Fibroblast of lung (primary cell): Measurements from ENCODE around the gene GPATCH3. TPM values are rescaled to one million over a fixed set of nuclear protein-coding genes. Genes with fewer than 3 reads are reported as not detected.

Experiments
- DNase-seq, 2 donors: peaks; one replicate each; pipeline versions ENCODE4 v3.0.0 to v3.0.0-alpha.2; 2010; ENCODE audit warnings: low read depth in 2 of 2
- H2AFZ ChIP-seq: 2 replicates; pipeline ENCODE4 v1.5.1; 2012; ENCODE audit warnings: low read length, control low read depth, inconsistent platforms
- H3K27ac ChIP-seq: 2 replicates; pipeline ENCODE4 v1.5.1; 2011; ENCODE audit warnings: low read length, control low read depth; ENCODE audit not compliant: insufficient read depth
- H3K27me3 ChIP-seq: 2 replicates; pipeline ENCODE4 v1.5.1; 2011; ENCODE audit warnings: mild to moderate bottlenecking, low read length; ENCODE audit not compliant: control insufficient read depth, insufficient read depth
- H3K36me3 ChIP-seq: 2 replicates; pipeline ENCODE4 v1.5.1; 2011; ENCODE audit warnings: low read length; ENCODE audit not compliant: control insufficient read depth, insufficient read depth
- H3K4me1 ChIP-seq: 2 replicates; pipeline ENCODE4 v1.5.1; 2011; ENCODE audit warnings: low read length; ENCODE audit not compliant: control insufficient read depth, insufficient read depth; ENCODE audit errors: extremely low read depth
- H3K4me2 ChIP-seq: 2 replicates; pipeline ENCODE4 v1.5.1; 2011; ENCODE audit warnings: low read length, control low read depth; ENCODE audit not compliant: insufficient read depth; ENCODE audit errors: extremely low read depth
- H3K4me3 ChIP-seq, 4 experiments: fragments of 200-600 bp in 1 of 4; sonication (generic) in 1 of 4; replicated peaks in 1 of 4; 2 replicates each; pipeline ENCODE4 v1.5.1; 2011 to 2016; ENCODE audit warnings: low read length in 4 of 4, low read depth in 3 of 4, mild to moderate bottlenecking in 3 of 4, control low read depth in 2 of 4, inconsistent platforms in 1 of 4, mixed read lengths in 1 of 4; ENCODE audit not compliant: insufficient read depth in 1 of 4; ENCODE audit errors: control extremely low read depth in 1 of 4
- H3K79me2 ChIP-seq: 2 replicates; pipeline ENCODE4 v1.5.1; 2012; ENCODE audit warnings: mild to moderate bottlenecking, low read length, inconsistent platforms; ENCODE audit not compliant: control insufficient read depth, insufficient read depth
- H3K9ac ChIP-seq: 2 replicates; pipeline ENCODE4 v1.5.1; 2011; ENCODE audit warnings: mild to moderate bottlenecking, low read length, control low read depth; ENCODE audit not compliant: insufficient read depth
- H3K9me3 ChIP-seq: 2 replicates; pipeline ENCODE4 v1.5.1; 2012; ENCODE audit warnings: low read depth, low read length; ENCODE audit not compliant: control insufficient read depth, insufficient read depth
- H4K20me1 ChIP-seq: 2 replicates; pipeline ENCODE4 v1.5.1; 2011; ENCODE audit warnings: low read length; ENCODE audit not compliant: control insufficient read depth, insufficient read depth; ENCODE audit errors: extremely low read depth
- CTCF ChIP-seq, 2 donors: IDR thresholded peaks in 1 of 2; conservative IDR thresholded peaks in 1 of 2; 1 replicate in 1 of 2; 2 replicates in 1 of 2; pipeline ENCODE4 v1.5.1; 2011 to 2012; ENCODE audit warnings: low read length in 2 of 2, control low read depth in 1 of 2, inconsistent platforms in 1 of 2, low read depth in 1 of 2, mild to moderate bottlenecking in 1 of 2
- EZH2 ChIP-seq: IDR thresholded peaks from 2 replicates; pipeline ENCODE4 v1.5.1; 2012; ENCODE audit warnings: low read length, control low read depth, mild to moderate bottlenecking; ENCODE audit errors: missing control alignments
- polyA plus RNA-seq, 2 donors: library from polyadenylated mRNA; depleted of rRNA in 1 of 2; stranded (reverse) in 1 of 2; unstranded in 1 of 2; fragments of >200 nt; gene quantifications; 2 replicates each; pipeline ENCODE4 v1.2.1, GENCODE V29; 2011 to 2012; ENCODE audit warnings: missing spikeins in 1 of 2
- total RNA-seq: library from RNA; depleted of rRNA; stranded (reverse); fragments of >200 nt; gene quantifications from 2 replicates; pipeline ENCODE4 v1.2.1, GENCODE V29; 2014

Gene GPATCH3
- total and polyA plus RNA-seq, 2 donors (not counting 1 experiment from before 2014, with no cell fraction given): 4.9 to 11.4 TPM

GRCh38 chr1:26858160-26858559 lies 42.1 kb downstream of the GPATCH3 start:
- Histone ChIP-seq H2AFZ (no peak overlapping the region), H3K4me2 (no peak overlapping the region), H3K27me3 (no peaks in the 10 kb centered on the region), H3K9ac (no peak overlapping the region), H3K9me3 (no peaks in the 10 kb centered on the region), H3K79me2 (no peaks in the 10 kb centered on the region), H3K4me3 (no peak overlapping the region), H3K27ac (no peak overlapping the region), H3K36me3 (peaks cover 9% of the 10 kb centered on the region), H3K4me1 (peaks cover 2% of the 10 kb centered on the region), H4K20me1 (no peaks in the 10 kb centered on the region)
- DNase-seq: peak in 1 of 2 donors; percentile 11
- no peak for TF ChIP-seq EZH2
- TF ChIP-seq CTCF (conservative IDR thresholded peaks at IDR 0.05 in 1 of 2, IDR thresholded peaks at IDR 0.05 in 1 of 2; ENCODE audit: low read depth in 1 of 2, low read length in 2 of 2): no peak

GRCh38 chr1:26857473-26858060 lies 42.7 kb downstream of the GPATCH3 start:
- Histone ChIP-seq H3K27me3 (no peaks in the 10 kb centered on the region), H3K4me1 (peaks cover 4% of the 10 kb centered on the region), H3K27ac (no peak overlapping the region), H2AFZ (no peak overlapping the region), H3K9ac (no peak overlapping the region), H3K4me2 (no peak overlapping the region), H3K9me3 (no peaks in the 10 kb centered on the region), H4K20me1 (no peaks in the 10 kb centered on the region), H3K4me3 (no peak overlapping the region), H3K36me3 (peaks cover 10% of the 10 kb centered on the region), H3K79me2 (no peaks in the 10 kb centered on the region)
- TF ChIP-seq CTCF (conservative IDR thresholded peaks at IDR 0.05 in 1 of 2, IDR thresholded peaks at IDR 0.05 in 1 of 2; ENCODE audit: low read depth in 1 of 2, low read length in 2 of 2): no peak
- no peak for TF ChIP-seq EZH2
- DNase-seq: no peak

GRCh38 chr1:26856604-26857469 lies 43.4 kb downstream of the GPATCH3 start:
- no peak for TF ChIP-seq EZH2
- TF ChIP-seq CTCF (conservative IDR thresholded peaks at IDR 0.05 in 1 of 2, IDR thresholded peaks at IDR 0.05 in 1 of 2; ENCODE audit: low read depth in 1 of 2, low read length in 2 of 2): no peak

More at GRCh38 chr1:26856604-26857469, 43.4 kb downstream of the GPATCH3 start:
- no peak for DNase-seq
- Histone ChIP-seq H3K9ac (no peak overlapping the region), H3K9me3 (no peaks in the 10 kb centered on the region), H4K20me1 (no peaks in the 10 kb centered on the region), H3K27me3 (no peaks in the 10 kb centered on the region), H3K4me1 (peaks cover 4% of the 10 kb centered on the region), H3K79me2 (no peaks in the 10 kb centered on the region), H3K36me3 (peaks cover 13% of the 10 kb centered on the region), H2AFZ (no peak overlapping the region), H3K4me2 (no peak overlapping the region), H3K4me3 (no peak overlapping the region), H3K27ac (no peak overlapping the region)
